K562 (cell line): ENCODE results near the gene FAM50A. TPM values are rescaled to one million over a fixed set of nuclear protein-coding genes. Genes with fewer than 3 reads are reported as not detected.

ENCODE experiments used
- ASH1L ChIP-seq: fragments of 450-650 bp; IDR thresholded peaks from 2 replicates; pipeline ENCODE4 v1.6.1; 2018; ENCODE audit warnings: borderline replicate concordance, mild to moderate bottlenecking, low read depth; ENCODE audit not compliant: partially characterized antibody
- DACH1 ChIP-seq: fragments of 450-650 bp; IDR thresholded peaks from 2 replicates; pipeline ENCODE4 v1.6.1; 2018; ENCODE audit not compliant: partially characterized antibody
- JUND ChIP-seq, 2 experiments: IDR thresholded peaks; 2 replicates in 1 of 2; 3 replicates in 1 of 2; pipeline ENCODE4 v1.6.1; 2011; ENCODE audit warnings: borderline replicate concordance in 2 of 2, low read depth in 2 of 2, low read length in 2 of 2, improper control_type of control experiment in 1 of 2, missing biosample characterization in 1 of 2, missing genetic modification characterization in 1 of 2, missing genetic modification reagents in 1 of 2
- L3MBTL2 ChIP-seq: fragments of 450-650 bp; IDR thresholded peaks from 2 replicates; pipeline ENCODE4 v1.6.1; 2016; ENCODE audit warnings: mild to moderate bottlenecking, moderate library complexity
- MAFK ChIP-seq: IDR thresholded peaks from 2 replicates; pipeline ENCODE4 v1.6.1; 2011; ENCODE audit warnings: low read length, improper control_type of control experiment
- MEIS2 ChIP-seq: fragments of 450-650 bp; IDR thresholded peaks from 2 replicates; pipeline ENCODE4 v1.6.1; 2014; ENCODE audit warnings: mild to moderate bottlenecking; ENCODE audit not compliant: partially characterized antibody
- NR2C2 ChIP-seq, 2 experiments: fragments of 200-800 bp in 1 of 2; sonication (Bioruptor generic) in 1 of 2; sonication (generic) in 1 of 2; formaldehyde crosslinking in 1 of 2; IDR thresholded peaks; 2 replicates each; pipeline versions ENCODE4 v1.6.1 to v1.8.0; 2016 to 2022; ENCODE audit warnings: mild to moderate bottlenecking in 1 of 2, missing compliant biosample characterization in 1 of 2, missing genetic modification characterization in 1 of 2, missing genetic modification reagents in 1 of 2
- REST ChIP-seq, 2 experiments: fragments of 450-650 bp; formaldehyde crosslinking in 1 of 2; IDR thresholded peaks; 2 replicates each; pipeline versions ENCODE4 v1.4.0 to v1.6.1; 2014 to 2020; ENCODE audit warnings: mild to moderate bottlenecking in 2 of 2, borderline replicate concordance in 1 of 2, low read depth in 1 of 2
- TAF9B ChIP-seq: fragments of 450-650 bp; IDR thresholded peaks from 2 replicates; pipeline ENCODE4 v1.6.1; 2018; ENCODE audit warnings: mild to moderate bottlenecking; ENCODE audit not compliant: partially characterized antibody
- polyA plus RNA-seq, 8 experiments: library from polyadenylated mRNA; depleted of rRNA in 4 of 8; stranded (reverse) in 5 of 8; unstranded in 3 of 8; fragments of >200 nt; fragmentation: Nextera tagmentation in 2 of 8; fragmentation: Illumina TruSeq in 1 of 8; extraction: Ambion mirVana in 2 of 8; extraction: Trizol in 1 of 8; gene quantifications; 2 replicates each; pipeline versions ENCODE4 v1.2.1 to v1.2.3, GENCODE V29; 2011 to 2014; ENCODE audit warnings: inconsistent platforms in 1 of 8, missing spikeins in 1 of 8
- total RNA-seq, 7 experiments: library from RNA; depleted of rRNA in 6 of 7; stranded (reverse); fragments of >200 nt in 6 of 7; fragmentation: Illumina TruSeq in 2 of 7; extraction: Trizol in 2 of 7; gene quantifications; 2 replicates each; pipeline versions ENCODE4 v1.2.1 to v1.2.3, GENCODE V29; 2011 to 2021; ENCODE audit warnings: low replicate concordance in 1 of 7
- TF ChIP-seq, protein P1 (sequence below): fragments of 450-650 bp; IDR thresholded peaks from 2 replicates; pipeline ENCODE4 v1.7.1; 2018; ENCODE audit warnings: mild to moderate bottlenecking, low read depth; ENCODE audit not compliant: partially characterized antibody
- TF ChIP-seq, protein P2 (sequence below), 2 experiments: fragments of 200-800 bp in 1 of 2; sonication (Bioruptor generic) in 1 of 2; sonication (generic) in 1 of 2; formaldehyde crosslinking in 1 of 2; IDR thresholded peaks in 1 of 2; conservative IDR thresholded peaks in 1 of 2; 2 replicates each; pipeline versions ENCODE4 v1.5.0 to v1.6.1; 2016 to 2020; ENCODE audit warnings: missing compliant biosample characterization in 1 of 2, missing genetic modification characterization in 1 of 2, missing genetic modification reagents in 1 of 2
- TF ChIP-seq, protein P3 (sequence below): fragments of 450-650 bp; IDR thresholded peaks from 2 replicates; pipeline ENCODE4 v1.6.1; 2016

Gene FAM50A
- total and polyA plus RNA-seq, 9 of the 15 experiments (the other 6 are each of a cell fraction or from before 2014, with no cell fraction given), result 4.4 to 114 (median 67.3) TPM

- TF ChIP-seq JUND (IDR thresholded peaks at IDR 0.05; ENCODE audit: borderline replicate concordance, low read depth, low read length), result peak; percentile 53; the same call in 1 of the 2 replicates
- TF ChIP-seq JUND (tag; IDR thresholded peaks at IDR 0.05; ENCODE audit: borderline replicate concordance, low read depth, low read length), result peak; percentile 21; the same call in 1 of the 3 replicates
- no peak for TF ChIP-seq REST (IDR thresholded peaks at IDR 0.05; ENCODE audit: borderline replicate concordance)
- no peak for TF ChIP-seq REST (CRISPR knock-in tag; IDR thresholded peaks at IDR 0.05; ENCODE audit: low read depth)
- peak; percentile 66 for TF ChIP-seq DACH1
- TF ChIP-seq, protein P1, sequence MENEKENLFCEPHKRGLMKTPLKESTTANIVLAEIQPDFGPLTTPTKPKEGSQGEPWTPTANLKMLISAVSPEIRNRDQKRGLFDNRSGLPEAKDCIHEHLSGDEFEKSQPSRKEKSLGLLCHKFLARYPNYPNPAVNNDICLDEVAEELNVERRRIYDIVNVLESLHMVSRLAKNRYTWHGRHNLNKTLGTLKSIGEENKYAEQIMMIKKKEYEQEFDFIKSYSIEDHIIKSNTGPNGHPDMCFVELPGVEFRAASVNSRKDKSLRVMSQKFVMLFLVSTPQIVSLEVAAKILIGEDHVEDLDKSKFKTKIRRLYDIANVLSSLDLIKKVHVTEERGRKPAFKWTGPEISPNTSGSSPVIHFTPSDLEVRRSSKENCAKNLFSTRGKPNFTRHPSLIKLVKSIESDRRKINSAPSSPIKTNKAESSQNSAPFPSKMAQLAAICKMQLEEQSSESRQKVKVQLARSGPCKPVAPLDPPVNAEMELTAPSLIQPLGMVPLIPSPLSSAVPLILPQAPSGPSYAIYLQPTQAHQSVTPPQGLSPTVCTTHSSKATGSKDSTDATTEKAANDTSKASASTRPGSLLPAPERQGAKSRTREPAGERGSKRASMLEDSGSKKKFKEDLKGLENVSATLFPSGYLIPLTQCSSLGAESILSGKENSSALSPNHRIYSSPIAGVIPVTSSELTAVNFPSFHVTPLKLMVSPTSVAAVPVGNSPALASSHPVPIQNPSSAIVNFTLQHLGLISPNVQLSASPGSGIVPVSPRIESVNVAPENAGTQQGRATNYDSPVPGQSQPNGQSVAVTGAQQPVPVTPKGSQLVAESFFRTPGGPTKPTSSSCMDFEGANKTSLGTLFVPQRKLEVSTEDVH, result no peak
- peak; percentile 92 for TF ChIP-seq MAFK
- TF ChIP-seq MEIS2, result peak; percentile 83
- TF ChIP-seq, protein P2, sequence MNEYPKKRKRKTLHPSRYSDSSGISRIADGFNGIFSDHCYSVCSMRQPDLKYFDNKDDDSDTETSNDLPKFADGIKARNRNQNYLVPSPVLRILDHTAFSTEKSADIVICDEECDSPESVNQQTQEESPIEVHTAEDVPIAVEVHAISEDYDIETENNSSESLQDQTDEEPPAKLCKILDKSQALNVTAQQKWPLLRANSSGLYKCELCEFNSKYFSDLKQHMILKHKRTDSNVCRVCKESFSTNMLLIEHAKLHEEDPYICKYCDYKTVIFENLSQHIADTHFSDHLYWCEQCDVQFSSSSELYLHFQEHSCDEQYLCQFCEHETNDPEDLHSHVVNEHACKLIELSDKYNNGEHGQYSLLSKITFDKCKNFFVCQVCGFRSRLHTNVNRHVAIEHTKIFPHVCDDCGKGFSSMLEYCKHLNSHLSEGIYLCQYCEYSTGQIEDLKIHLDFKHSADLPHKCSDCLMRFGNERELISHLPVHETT (CRISPR knock-in tag; conservative IDR thresholded peaks at IDR 0.05 in 1 of 2, IDR thresholded peaks at IDR 0.05 in 1 of 2), result 0 out of 4 replicates have a peak, but pooled peaks of 1 of the 2 experiments have one; percentile 73
- peak; percentile 65 for TF ChIP-seq TAF9B
- peak; percentile 32; the same call in 1 of the 2 replicates for TF ChIP-seq L3MBTL2
- no peak for TF ChIP-seq ASH1L
- TF ChIP-seq NR2C2 (CRISPR knock-in tag; IDR thresholded peaks at IDR 0.05), result no peak
- TF ChIP-seq NR2C2 (tag; IDR thresholded peaks at IDR 0.05), result 0 out of 2 replicates have a peak, but pooled peaks have one; percentile 36
- TF ChIP-seq, protein P3, sequence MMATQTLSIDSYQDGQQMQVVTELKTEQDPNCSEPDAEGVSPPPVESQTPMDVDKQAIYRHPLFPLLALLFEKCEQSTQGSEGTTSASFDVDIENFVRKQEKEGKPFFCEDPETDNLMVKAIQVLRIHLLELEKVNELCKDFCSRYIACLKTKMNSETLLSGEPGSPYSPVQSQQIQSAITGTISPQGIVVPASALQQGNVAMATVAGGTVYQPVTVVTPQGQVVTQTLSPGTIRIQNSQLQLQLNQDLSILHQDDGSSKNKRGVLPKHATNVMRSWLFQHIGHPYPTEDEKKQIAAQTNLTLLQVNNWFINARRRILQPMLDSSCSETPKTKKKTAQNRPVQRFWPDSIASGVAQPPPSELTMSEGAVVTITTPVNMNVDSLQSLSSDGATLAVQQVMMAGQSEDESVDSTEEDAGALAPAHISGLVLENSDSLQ, result peak; percentile 63
Measured at GRCh38 chrX:154495472-154495922, 51.6 kb downstream of the FAM50A start (continued).
